Activated B cell treated with CpG ODN at 0.5 μM for 24 hours (primary cell): ENCODE data around the gene BRAT1. TPM values are rescaled to one million over a fixed set of nuclear protein-coding genes. Genes with fewer than 3 reads are reported as not detected.

Source experiments
- ATAC-seq: fragments of 200-7000 bp; cut with Tn5 transposase; one replicate; pipeline ENCODE4 v1.10.0; 2021; ENCODE audit warnings: low read depth, mild to moderate bottlenecking, moderate library complexity
- CTCF ChIA-PET: fragments of 350-600 bp; sonication (Branson Sonifier 250); formaldehyde crosslinking; loops from one replicate; lab custom pipeline; 2021; ENCODE audit warnings: antibody characterized with exemption; lab: Charles Lee
- POLR2A ChIA-PET: fragments of 350-600 bp; sonication (Branson Sonifier 250); formaldehyde crosslinking; loops from one replicate; lab custom pipeline; 2021; ENCODE audit warnings: antibody characterized with exemption; lab: Charles Lee
- DNase-seq: peaks from one replicate; pipeline ENCODE4 v3.0.0; 2022
- H3K27ac Mint-ChIP-seq: one replicate; pipeline ENCODE4 v1.8.0; 2020; ENCODE audit warnings: mixed read lengths
- H3K27me3 Mint-ChIP-seq: one replicate; pipeline ENCODE4 v1.8.0; 2021; ENCODE audit warnings: mixed read lengths
- H3K36me3 Mint-ChIP-seq: one replicate; pipeline ENCODE4 v1.8.0; 2021; ENCODE audit warnings: low read depth, mixed read lengths
- H3K4me1 Mint-ChIP-seq: one replicate; pipeline ENCODE4 v1.8.0; 2021; ENCODE audit warnings: mixed read lengths
- H3K4me3 Mint-ChIP-seq: one replicate; pipeline ENCODE4 v1.8.0; 2020; ENCODE audit warnings: mild to moderate bottlenecking, mixed read lengths
- H3K9me3 Mint-ChIP-seq: one replicate; pipeline ENCODE4 v1.8.0; 2020; ENCODE audit warnings: mixed read lengths
- intact Hi-C: fragments of 100-400 bp; cut with micrococcal nuclease; formaldehyde crosslinking; loops from one replicate; pipeline ENCODE4 v1.15.1; 2024
- total RNA-seq: library from RNA; stranded (reverse); gene quantifications from 2 replicates; pipeline ENCODE4 v1.2.3, GENCODE V29; 2022
- TF ChIP-seq, protein P1 (sequence below): fragments of 200-600 bp; IDR thresholded peaks from one replicate; pipeline ENCODE4 v1.8.0; 2022; ENCODE audit warnings: antibody characterized with exemption, mild to moderate bottlenecking

Gene BRAT1
- total RNA-seq, 1 donor from 2014 or later: 31.7 TPM

GRCh38 chr7:2521952-2522591, 33.3 kb downstream of the BRAT1 start:
- peaks cover 69% of the 10 kb centered on the region for H3K4me1 Mint-ChIP-seq
- POLR2A ChIA-PET: interaction anchor here (0.6 to 6.9 kb wide), 10 partner anchors 7 to 188 kb away, joined by 3 to 240 read pairs (median 7); partner anchors contain the start of genes BRAT1 and IQCE
- CTCF ChIA-PET: interaction anchor here (1.0 kb wide), 1 partner anchor 188 kb away, joined by 4 read pairs; no protein-coding TSS in a partner anchor

DNA sequence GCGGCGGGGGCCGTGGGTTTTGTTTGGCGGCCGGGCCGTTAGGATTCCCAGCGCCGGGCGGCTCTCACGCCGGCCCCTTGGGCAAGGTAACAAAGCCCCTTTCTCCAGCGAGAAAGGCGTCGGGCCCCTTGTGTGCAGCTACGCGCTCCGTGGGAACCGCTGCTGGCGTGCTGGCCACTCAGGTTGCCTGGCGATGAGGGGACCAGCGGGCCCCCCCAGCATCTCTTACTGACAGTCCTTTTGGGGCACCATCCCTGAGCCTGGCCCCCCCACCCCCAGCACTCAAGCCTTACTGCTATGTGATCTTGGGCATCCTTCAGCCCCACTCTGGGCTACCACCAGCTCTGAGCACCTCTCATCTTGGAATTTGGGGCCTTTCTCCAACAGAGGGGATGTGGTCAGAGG, 34.0 kb downstream of the BRAT1 start:
- peak overlapping the region; percentile 96 for H3K4me3 Mint-ChIP-seq
- ATAC-seq: no peak
- TF ChIP-seq, protein P1, sequence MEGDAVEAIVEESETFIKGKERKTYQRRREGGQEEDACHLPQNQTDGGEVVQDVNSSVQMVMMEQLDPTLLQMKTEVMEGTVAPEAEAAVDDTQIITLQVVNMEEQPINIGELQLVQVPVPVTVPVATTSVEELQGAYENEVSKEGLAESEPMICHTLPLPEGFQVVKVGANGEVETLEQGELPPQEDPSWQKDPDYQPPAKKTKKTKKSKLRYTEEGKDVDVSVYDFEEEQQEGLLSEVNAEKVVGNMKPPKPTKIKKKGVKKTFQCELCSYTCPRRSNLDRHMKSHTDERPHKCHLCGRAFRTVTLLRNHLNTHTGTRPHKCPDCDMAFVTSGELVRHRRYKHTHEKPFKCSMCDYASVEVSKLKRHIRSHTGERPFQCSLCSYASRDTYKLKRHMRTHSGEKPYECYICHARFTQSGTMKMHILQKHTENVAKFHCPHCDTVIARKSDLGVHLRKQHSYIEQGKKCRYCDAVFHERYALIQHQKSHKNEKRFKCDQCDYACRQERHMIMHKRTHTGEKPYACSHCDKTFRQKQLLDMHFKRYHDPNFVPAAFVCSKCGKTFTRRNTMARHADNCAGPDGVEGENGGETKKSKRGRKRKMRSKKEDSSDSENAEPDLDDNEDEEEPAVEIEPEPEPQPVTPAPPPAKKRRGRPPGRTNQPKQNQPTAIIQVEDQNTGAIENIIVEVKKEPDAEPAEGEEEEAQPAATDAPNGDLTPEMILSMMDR: no peak
- H3K4me1 Mint-ChIP-seq: peaks cover 63% of the 10 kb centered on the region
- ChIA-PET POLR2A (interaction anchor here (0.6 to 6.9 kb wide), 11 partner anchors 8 to 189 kb away, joined by 3 to 240 read pairs (median 7); partner anchors contain the start of genes BRAT1 and TTYH3), CTCF (no interaction called here)
- peak overlapping the region; percentile 92 for H3K27ac Mint-ChIP-seq
- no peaks in the 10 kb centered on the region for H3K9me3 Mint-ChIP-seq
- intact Hi-C loops: loop anchor here (5.0 to 10.0 kb wide), 4 partner anchors 176 to 1297 kb away; partner anchors contain the start of gene MAD1L1
- no peaks in the 10 kb centered on the region for H3K27me3 Mint-ChIP-seq
- DNase-seq: no peak
- H3K36me3 Mint-ChIP-seq: peaks cover 35% of the 10 kb centered on the region

More at GRCh38 chr7:2521952-2522591, 33.3 kb downstream of the BRAT1 start:
- Mint-ChIP-seq H3K27ac (peak overlapping the region; percentile 92), H3K36me3 (peaks cover 41% of the 10 kb centered on the region), H3K4me3 (peak overlapping the region; percentile 96), H3K27me3 (no peaks in the 10 kb centered on the region), H3K9me3 (no peaks in the 10 kb centered on the region)
- TF ChIP-seq, protein P1: no peak
- DNase-seq (peak; percentile 56), ATAC-seq (peak; percentile 49)
- intact Hi-C loops: loop anchor here (1.0 to 10.0 kb wide), 6 partner anchors 8 to 1297 kb away; partner anchors contain the start of genes BRAT1 and MAD1L1

GRCh38 chr7:2520761-2521290, 34.5 kb downstream of the BRAT1 start:
- peak overlapping the region; percentile 87 for H3K27ac Mint-ChIP-seq
- ATAC-seq: peak; percentile 5
- no peaks in the 10 kb centered on the region for H3K9me3 Mint-ChIP-seq
- no peak for DNase-seq
- TF ChIP-seq, protein P1: no peak
- intact Hi-C loops: loop anchor here (5.0 to 10.0 kb wide), 4 partner anchors 176 to 1296 kb away; partner anchors contain the start of gene MAD1L1
- peak overlapping the region; percentile 96 for H3K4me3 Mint-ChIP-seq
- no peaks in the 10 kb centered on the region for H3K27me3 Mint-ChIP-seq
- CTCF ChIA-PET: interaction anchor here (0.6 to 1.3 kb wide), 2 partner anchors 10 to 37 kb away, joined by 3 to 8 read pairs; no protein-coding TSS in a partner anchor
- peaks cover 58% of the 10 kb centered on the region for H3K4me1 Mint-ChIP-seq
- POLR2A ChIA-PET: interaction anchor here (0.6 to 6.9 kb wide), 16 partner anchors 9 to 189 kb away, joined by 3 to 240 read pairs (median 6); partner anchors contain the start of genes BRAT1, IQCE and TTYH3
- H3K36me3 Mint-ChIP-seq: peaks cover 30% of the 10 kb centered on the region

GRCh38 chr7:2520131-2520760, 35.1 kb downstream of the BRAT1 start:
- ChIA-PET POLR2A (interaction anchor here (0.6 to 6.9 kb wide), 16 partner anchors 9 to 190 kb away, joined by 3 to 240 read pairs (median 8); partner anchors contain the start of genes BRAT1, IQCE and TTYH3), CTCF (interaction anchor here (0.6 to 1.3 kb wide), 2 partner anchors 9 to 38 kb away, joined by 3 to 8 read pairs; no protein-coding TSS in a partner anchor)
- H3K27me3 Mint-ChIP-seq: no peaks in the 10 kb centered on the region
- intact Hi-C loops: loop anchor here (5.0 to 10.0 kb wide), 4 partner anchors 177 to 1295 kb away; partner anchors contain the start of gene MAD1L1
- peaks cover 27% of the 10 kb centered on the region for H3K36me3 Mint-ChIP-seq
- ATAC-seq: no peak
- H3K4me3 Mint-ChIP-seq: peak overlapping the region; percentile 96
- H3K9me3 Mint-ChIP-seq: no peaks in the 10 kb centered on the region
- no peak for DNase-seq
- peak overlapping the region; percentile 87 for H3K27ac Mint-ChIP-seq
- H3K4me1 Mint-ChIP-seq: peaks cover 54% of the 10 kb centered on the region
- TF ChIP-seq, protein P1: no peak
